HG03571 (cell line): Measurements from ENCODE around the gene RGS7.
"Not testable (repeated sequence)": the region's sequence is repeated elsewhere in the genome, so short reads cannot be mapped to it uniquely, and the experiment has no call there.

ENCODE experiments used
- ATAC-seq: cut with Tn5 transposase; IDR thresholded peaks from one replicate; pipeline ENCODE4 v1.9.1; 2021; ENCODE audit not compliant: unreplicated experiment

The RGS7 gene

DNA sequence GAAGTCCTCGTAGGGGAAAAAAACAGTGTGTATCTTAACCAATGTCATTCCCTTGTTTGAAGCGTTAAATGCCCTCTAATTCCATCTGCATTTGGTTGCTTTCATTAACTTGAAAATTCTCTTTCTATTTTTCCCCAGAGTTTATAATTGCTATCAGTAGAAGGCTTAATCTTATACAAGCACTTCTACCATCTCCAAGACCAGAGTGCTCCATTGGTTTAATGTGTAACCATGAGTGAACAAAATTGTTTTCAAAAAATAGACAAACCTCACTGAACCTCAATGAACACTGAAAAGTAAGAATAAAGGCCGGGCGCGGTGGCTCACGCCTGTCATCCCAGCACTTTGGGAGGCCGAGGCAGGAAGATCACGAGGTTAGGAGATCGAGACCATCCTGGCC is 141.3 kb downstream of the RGS7 start:
- no peak for ATAC-seq

DNA sequence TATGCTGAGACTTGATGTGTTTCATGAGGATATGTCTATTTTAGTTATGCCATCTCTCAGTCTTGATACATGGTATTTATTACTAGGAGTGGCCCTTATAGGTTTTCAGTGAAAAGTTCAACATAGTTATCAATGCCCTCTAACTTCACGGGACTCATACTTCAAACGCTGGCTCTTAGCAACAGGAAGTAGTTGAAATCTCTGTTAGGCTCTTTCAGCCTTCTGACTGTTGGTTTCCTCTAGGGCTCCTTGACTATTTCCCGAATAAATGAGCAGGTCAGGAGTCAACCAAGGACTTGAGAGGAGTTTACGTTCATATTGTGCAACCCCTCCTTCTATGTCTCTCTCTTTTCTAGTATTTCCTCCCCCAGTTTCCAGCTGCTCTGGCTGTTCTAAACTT is 141.8 kb downstream of the RGS7 start:
- no peak for ATAC-seq

DNA sequence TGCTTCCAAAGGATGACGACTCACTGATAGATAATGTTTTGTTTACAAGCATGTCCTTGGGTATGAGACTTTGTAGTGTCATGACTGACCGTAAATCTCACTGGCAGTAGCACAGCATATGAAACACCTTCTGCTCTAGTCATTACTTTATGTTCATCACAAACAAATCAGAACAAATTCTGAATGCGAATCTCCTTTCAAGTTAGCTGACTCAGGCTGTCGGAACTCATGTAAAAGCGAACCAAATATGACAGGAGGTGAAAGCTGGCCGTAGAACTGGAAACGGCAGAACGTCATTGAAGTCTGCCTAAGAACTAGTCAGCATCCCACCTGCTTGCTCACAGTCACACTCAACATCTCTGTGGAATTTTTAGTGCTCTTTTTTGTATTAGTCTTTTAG is 143.9 kb downstream of the RGS7 start:
- no peak for ATAC-seq

DNA sequence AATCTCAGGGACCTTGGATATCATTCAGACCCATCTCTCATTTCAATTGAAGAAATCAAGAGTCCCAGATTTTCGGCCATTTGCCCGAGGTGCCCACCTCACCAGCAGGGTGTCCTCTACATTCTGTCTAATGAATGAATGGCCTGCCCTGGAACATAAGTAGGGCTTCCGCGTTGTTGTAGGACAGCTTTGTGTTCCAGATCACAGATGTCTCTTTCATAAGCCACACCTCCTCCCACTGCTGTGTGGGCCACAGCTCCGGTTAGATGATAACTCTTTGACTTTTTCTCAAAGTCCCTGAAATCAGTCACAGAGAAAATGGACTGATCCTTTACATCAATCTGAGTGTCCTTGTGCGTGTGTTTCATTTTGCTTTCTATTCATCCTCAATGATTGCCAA is 144.4 kb downstream of the RGS7 start:
- no peak for ATAC-seq

DNA sequence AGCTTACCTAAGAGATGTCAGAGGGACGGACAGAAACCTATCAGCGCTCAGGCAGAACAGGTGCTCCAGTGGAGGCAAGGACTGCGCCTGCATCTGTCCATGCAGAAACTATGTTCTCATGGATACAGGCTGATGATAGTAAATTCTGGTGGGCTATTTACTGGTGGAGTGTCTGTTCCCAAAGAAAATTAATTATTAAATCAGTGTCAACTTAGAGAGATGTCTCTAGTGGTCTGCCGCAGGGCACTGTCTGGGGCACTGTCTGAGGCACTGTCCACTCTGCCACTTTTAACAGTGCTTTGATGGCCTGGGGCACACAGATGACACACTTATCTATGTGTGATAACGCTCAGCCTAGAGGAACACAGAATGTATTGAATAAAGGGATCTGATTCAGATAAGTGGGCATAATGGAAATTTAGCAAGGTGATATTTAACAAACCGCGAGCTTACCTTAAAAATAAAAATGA is 148.1 kb downstream of the RGS7 start:
- no peak for ATAC-seq

DNA sequence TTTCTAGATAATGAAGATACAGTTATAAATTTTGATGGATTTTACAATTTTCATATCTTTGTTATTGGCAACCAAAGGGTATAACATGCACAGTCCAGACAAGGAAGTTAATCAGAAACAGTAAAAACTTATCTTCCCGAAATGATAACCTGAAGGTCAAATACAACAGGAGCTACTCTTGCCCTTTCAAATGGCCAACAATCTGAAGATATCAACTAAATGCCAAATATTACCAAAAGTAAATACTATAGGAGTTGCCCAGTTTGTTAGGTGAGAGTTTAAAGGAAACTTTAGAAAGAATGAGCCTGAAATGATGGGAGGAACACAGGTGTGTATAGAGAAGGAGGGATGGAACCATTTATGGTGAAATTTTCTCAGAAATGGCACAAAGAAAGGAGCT is 153.2 kb downstream of the RGS7 start:
- no peak for ATAC-seq

DNA sequence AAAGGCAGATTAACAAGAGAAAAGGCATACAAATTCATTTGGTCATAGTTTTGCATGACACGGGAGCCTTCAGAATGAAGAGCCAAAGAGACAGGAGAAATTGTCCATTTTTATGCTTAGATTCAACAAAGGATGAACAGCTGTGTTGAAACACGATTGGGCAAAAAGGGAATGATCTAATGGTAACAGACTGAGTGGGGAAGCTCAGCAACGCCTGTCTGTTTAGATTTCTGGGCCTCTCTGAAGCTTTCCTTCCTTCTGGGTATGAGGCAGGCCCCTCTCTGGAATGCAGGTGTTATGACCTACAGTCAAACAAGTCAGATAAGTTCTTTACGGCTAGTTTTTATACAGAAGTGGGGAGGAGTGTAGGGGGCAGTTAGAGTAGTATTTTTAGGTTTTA is 154.6 kb downstream of the RGS7 start:
- no peak for ATAC-seq

DNA sequence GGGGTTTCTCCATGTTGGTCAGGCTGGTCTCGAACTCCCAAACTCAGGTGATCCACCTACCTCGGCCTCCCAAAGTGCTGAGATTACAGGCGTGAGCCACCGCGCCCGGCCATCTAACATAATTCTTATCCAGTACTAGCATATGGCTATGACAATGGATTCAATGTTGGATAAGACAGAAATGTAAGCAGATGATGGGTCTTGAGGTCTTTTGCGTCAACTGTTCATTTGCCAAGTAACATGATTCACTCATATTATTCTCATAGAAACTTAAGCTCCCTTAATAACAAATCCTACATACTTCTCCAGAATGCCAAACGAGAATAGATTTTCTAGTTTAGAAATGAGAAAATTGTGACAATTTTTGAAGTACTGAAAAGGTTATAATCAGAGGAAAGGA is 170.3 kb downstream of the RGS7 start:
- ATAC-seq: no peak

DNA sequence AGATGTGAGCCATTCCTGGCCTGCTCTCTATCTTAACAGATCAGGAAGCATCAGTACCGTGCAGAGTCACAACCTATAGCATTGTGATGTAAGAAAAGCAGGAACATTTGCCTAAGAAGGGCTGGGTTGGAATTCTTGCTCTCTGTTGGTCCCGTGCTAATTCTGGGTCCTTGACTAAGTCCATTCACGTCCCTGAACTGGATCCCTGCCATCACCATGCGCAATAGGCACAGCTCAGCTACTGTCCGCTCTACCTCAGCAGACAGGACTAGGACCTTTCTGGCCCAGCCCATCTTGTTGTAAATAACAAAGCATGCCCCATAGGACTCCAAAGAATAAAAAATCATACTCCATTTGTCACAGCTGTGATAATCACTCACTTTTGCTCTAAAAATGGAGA is 175.0 kb downstream of the RGS7 start:
- no peak for ATAC-seq

DNA sequence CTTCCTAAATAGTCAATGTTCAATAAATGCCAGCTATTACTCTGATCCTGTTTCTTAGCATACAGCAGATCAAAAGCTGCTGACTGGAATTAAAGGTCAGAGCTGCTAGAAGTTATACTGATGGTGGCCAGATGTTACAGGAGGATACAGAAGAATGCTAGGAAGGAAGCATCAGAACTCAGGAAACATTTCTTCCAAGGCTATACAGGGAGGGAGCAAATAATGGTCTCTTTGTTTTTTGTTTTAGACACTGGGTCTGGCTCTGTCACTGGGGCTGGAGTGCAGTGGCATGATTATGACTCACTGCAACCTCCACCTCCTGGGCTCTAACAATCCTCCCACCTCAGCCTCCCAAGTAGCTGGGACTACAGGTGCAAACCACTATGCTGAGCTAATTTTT is 175.5 kb downstream of the RGS7 start:
- no peak for ATAC-seq

DNA sequence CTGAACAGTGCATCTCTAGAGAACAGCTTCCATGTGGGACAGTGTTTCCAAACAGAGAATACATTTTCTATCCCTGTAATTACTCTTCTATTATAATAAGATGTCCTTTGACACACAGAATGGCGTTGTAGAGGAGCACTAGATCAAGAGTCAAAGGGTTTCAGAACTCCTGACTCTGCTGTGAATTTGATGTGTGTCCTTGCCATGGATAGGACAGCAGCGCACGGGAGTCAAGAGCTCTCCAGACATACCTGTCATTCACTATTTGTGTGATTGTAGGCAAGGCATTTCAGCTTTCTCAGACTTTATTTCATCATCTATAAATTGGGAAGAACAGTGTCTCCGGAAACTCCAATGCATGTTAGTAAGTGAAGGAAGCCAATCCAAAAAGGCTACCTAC is 176.4 kb downstream of the RGS7 start:
- ATAC-seq: no peak

DNA sequence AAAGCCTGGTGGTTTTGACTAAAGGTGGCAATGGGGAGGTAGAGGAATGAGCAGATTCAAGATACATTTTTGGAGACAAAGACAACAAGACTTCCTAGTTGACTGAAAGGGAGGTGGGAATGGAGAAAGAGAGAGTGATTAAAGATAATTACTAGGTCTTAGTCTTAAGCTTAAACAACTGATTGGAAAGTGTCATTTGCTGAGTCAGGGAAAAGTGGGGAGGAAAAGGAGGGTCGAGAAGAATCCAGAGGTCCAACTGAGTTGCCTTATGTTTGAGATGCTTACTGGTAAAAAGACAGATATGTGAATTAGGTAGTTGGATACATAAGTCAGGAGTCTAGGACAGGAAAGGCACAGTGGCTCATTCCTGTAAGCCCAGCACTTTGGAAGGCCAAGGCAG is 179.3 kb downstream of the RGS7 start:
- ATAC-seq: no peak

DNA sequence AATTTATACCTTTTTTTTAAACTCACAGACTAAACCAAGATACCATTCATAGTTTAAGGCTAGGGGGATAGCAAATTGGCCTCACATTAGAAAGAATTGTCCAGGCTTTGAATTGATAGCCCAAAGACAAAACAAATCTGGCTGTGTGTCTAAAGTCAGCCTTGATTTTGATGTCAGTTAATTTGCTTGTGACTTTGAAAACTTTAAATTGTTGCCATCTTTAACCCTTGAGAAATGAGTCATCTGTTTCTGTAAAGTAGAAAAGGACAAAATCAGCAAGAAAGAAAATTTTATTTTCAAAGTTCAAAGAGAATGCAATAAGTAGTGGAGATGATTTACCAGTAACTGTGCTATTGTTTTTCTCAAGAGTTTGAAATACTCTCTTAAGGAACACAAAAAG is 184.5 kb downstream of the RGS7 start:
- no peak for ATAC-seq

DNA sequence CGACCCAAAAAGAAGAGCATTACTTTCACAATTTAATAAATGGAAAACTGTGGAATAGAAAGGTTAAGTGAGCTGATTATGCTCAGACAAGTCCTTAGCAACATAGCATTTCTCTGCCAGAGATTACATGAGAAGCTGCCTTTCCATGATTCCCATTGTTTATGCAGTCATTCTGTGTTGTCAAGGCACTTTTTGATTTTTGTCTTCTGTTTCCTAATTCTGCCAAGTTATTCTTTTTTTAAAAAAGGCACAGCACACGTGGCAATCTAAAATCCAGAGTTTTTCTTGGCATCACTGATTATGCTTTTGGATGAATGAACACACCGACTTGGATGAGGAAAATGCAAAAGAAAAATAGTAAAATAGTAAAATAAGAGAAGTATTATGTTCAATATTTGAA is 185.0 kb downstream of the RGS7 start:
- ATAC-seq: no peak

DNA sequence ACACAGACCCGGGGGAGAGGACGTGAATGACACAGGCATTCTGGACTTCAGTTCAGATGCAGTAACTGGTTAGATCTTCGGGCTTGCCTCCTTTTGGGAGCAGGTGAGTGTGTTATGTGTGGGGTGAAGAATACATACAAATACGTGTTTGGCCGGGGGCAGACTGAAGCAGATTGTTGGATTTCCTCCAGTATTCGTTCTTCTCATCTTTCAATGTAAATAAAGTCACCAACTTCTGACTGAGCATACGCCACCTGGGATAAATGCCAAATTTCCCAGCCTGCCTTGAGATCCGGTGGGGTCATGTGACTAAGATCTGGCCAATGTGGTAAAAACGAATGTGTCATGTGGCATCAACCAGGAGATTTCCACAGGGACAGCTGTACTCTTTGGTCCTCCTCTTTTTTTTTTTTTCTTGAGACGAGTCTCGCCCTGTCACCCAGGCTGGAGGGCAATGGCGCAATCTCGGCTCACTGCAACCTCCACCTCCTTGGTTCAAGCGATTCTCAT is 189.8 kb downstream of the RGS7 start:
- ATAC-seq: no peak

DNA sequence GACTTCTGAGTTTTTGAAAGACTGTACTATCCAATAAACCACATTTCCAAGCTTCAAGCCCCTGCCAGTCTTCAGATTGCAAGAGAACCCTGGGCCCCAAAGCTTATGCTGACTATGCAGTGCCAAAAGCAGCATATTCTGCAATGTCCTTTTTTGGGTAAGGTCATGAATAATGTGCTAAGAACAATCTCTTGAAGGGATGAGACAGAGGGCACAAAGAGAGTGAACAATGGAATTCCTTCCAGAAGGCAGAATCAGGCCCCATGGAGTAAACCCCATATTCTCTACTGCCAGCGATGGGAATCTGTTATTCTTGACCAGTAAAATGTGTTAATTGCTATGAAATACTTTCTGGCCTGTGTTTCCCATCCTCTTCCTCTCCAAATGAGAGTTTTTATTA is 190.4 kb downstream of the RGS7 start:
- no peak for ATAC-seq

DNA sequence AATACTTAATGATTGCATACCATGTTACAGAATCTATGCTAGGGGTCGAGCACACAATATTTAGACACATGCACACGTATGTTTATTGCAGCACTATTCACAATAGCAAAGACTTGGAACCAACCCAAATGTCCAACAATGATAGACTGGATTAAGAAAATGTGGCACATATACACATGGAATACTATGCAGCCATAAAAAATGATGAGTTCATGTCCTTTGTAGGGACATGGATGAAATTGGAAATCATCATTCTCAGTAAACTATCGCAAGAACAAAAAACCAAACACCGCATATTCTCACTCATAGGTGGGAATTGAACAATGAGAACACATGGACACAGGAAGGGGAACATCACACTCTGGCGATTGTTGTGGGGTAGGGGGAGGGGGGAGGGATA is 191.7 kb downstream of the RGS7 start:
- ATAC-seq: not testable (repeated sequence)

DNA sequence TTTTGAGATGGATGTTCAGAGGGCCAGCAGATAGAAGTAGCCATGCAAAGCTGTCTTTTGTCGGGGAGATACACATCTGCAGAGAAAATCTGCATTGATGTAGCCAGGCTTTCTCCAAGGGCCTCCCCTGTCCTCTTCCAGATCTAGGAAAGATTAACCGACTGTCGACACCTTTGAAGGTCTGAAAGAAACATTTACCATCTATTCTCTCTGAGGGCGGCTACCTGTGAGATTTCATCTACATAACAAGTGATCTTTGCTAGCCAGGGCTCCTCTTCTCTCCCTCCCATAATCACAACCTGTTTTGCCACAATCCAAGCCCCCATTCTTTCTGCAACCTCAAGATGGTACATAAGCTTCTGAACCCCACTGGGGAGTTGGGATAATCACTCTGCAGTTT is 193.6 kb downstream of the RGS7 start:
- no peak for ATAC-seq

DNA sequence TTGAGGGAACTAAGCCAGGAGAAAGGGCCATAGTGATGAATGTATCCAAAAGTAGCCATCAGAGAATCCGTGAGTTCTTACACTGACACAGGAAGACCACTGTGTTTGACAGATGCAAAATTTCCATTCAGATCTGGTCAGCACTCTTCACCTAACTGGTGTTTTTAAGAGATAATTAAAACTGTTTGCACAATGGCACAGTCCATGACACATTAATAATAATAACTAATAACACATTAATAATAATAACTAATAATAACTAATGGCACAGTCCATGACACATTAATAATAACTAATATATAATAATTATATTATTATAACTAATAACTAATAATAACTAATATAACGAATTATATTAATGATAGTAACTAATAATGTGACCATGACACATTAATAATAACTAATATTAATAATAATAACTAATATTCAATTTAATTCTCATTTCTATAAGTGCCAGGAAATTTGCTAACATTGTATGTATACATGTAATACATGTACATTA is 195.8 kb downstream of the RGS7 start:
- ATAC-seq: no peak

DNA sequence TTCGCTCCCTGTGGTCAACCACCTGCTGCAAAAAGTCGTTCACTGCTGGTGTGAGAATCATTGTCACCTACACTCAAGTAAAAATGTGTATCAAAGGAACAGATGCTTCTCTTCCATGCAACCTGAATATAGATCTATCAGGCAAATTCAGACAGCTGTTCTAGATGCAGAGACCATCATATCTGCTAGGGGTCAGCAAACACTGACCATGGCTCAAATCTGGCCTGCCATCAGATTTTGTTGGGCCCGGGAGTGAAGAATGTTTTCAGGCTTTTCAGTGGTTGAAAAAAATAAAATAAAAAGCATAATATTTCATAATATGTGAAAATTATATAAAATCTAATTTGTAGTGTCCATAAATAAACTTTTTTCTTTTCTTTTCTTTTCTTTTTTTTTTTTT is 199.6 kb downstream of the RGS7 start:
- ATAC-seq: no peak

DNA sequence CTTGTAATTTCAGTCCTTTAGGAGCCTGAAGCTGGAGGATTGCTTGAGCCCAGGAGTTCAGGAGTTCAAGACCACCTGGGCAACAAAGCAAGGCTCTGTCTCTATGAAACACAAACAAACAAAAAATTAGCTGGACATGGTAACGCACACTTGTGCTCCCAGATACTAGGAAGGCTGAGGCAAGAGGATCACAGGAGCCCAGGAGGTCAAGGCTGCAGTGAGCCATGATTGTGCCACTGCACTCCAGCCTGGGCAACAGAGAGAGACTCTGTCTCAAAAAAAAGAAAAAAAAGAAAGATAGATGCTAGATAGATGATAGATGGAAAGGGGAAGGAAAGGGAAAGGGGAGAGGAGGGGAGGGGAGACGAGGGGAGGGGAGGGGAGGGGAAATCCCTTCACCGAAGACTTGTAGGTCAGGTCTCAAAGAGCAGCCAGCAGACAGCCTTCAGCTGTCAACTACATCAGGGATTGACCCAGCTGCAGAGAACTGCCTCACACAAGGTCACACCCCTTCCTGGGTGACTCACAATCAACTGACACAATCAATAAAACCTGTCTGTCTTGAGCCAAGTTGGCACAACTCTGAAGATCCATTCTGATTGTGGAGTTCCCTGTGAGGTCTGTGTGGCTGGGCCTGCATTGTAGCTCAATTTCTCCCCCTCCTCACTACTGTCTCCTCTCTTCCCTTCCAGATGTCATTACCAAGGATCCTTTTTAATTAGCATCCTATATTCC is 200.6 kb downstream of the RGS7 start:
- no peak for ATAC-seq

DNA sequence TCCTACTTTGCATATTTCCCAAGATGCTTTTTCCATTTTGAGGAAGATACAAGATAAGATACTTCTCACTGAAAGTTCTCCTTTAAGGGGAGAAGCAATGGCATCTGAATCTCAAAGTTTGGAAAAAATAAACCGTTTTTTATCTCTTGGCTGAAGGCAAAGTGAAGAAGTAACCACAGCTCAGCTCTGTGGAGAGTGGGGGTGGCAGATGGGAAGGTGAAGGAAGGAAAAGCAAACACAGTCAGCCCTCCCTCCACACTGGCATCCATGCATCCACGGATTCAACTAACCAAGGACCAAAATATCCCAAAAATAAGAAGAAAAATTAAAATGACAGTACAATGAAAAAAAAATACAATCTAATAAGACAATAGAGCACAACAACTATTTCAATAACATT is 211.1 kb downstream of the RGS7 start:
- ATAC-seq: no peak
